ENCODE measurements around the gene B3GNT4.
"Not testable (repeated sequence)": the region's sequence is repeated elsewhere in the genome, so short reads cannot be mapped to it uniquely, and the experiment has no call there.

Gene B3GNT4

GRCh38 chr12:122203301-122204166 is at the start of gene B3GNT4:
B3GNT4 (plus strand) TSS chr12:122203709; CDS start chr12:122204619, 910 bp downstream.
- peak; percentile 31 to 53 (median 53) for DNase-seq (ENCODE audit: low read depth in 2 of 3, low spot score in 1 of 3)

GRCh38 chr12:122155705-122156104 is 47.8 kb upstream of the B3GNT4 start:
- no peak for DNase-seq (ENCODE audit: low read depth in 2 of 3, low spot score in 1 of 3)

- DNase-seq (ENCODE audit: low read depth in 2 of 3, low spot score in 1 of 3) = no peak
Measured at GRCh38 chr12:122158700-122159285, 44.7 kb upstream of the B3GNT4 start.

DNA sequence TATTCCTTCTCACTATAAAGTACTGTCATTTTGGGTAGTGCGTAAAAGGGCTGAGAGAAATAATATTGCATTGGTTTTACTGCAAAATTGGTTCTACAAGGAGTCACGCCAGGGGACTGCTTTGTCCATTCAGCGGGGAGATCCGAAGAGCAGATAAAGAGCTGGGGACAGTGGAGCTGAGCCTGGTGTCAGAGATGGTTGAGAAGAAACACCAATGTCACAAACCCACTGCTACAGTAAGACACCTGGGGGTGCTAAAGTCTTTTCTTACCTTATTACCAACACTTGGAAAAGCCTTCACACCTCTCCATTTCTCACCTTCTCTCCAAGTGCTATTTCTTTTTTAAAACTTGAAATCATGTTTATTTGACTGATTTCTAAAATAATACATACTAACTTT is 43.6 kb upstream of the B3GNT4 start:
- no peak for DNase-seq (ENCODE audit: low read depth in 2 of 3, low spot score in 1 of 3)

DNA sequence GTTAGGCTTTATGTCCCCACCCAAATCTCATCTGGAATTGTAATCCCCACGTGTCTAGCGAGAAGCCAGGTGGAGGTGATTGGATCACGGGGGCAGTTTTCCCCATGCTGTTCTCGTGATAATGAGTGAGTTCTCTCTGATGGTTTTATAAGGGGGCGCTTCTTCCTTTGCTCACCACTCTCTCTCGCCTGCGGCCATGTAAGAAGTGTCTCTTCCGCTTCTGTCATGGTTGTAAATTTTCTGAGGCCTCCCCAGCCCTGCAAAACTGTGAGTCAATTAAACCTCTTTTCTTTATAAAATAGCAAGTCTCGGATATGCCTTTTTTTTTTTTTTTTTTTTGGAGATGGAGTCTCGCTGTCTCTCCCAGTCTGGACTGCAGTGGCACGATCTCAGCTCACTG is 42.7 kb upstream of the B3GNT4 start:
- DNase-seq (ENCODE audit: low read depth in 2 of 3, low spot score in 1 of 3) = no peak

- DNase-seq (ENCODE audit: low read depth in 2 of 3, low spot score in 1 of 3) = no peak
Measured at GRCh38 chr12:122161682-122162081, 41.8 kb upstream of the B3GNT4 start.

GRCh38 chr12:122162976-122163375 is 40.5 kb upstream of the B3GNT4 start:
- no peak for DNase-seq (ENCODE audit: low read depth in 2 of 3, low spot score in 1 of 3)

- peak in 2 of 3 donors; percentile 30 to 64 for DNase-seq (ENCODE audit: low read depth in 2 of 3, low spot score in 1 of 3)
Measured at GRCh38 chr12:122166422-122167349, 36.8 kb upstream of the B3GNT4 start.

- no peak for DNase-seq (ENCODE audit: low read depth in 2 of 3, low spot score in 1 of 3)
Measured at GRCh38 chr12:122167356-122167925, 36.1 kb upstream of the B3GNT4 start.

DNA sequence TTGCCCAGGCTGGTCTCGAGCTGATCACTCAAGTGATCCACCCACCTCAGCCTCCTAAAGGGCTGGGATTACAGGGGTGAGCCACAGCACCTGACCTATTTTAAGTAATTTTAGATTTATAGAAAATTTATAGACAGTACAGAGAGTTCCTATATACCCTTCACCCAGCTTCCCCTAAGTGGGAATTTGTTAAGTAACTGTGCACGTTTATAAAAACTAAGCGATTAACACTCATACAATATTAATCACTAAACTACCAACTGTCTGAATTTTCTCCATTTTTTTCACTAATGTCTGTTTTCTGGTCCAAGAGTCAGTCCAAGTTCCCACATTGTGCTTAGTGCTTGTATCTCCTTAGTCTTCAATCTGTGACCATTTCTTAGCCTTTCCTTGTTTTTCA is 35.0 kb upstream of the B3GNT4 start:
- DNase-seq (ENCODE audit: low read depth in 2 of 3, low spot score in 1 of 3) = no peak

DNA sequence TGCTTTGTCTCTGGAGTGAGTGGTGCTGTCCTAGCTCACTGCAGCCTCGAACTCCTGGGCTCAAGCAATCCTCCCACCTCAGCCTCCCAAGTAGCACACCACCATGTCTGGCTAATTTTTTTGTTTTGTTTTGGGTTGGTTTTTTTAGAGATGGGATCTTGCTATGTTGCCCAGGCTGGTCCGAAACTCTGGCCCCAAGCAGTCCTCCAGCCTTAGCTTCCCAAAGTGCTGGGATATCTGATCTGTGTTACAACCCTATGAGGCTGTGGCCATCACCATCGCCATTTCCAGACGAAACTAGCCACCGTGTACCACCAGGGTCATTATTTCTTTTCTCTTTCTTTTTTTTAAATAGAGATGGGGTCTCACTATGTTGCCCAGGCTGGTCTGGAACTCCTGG is 32.1 kb upstream of the B3GNT4 start:
- DNase-seq (ENCODE audit: low read depth in 2 of 3, low spot score in 1 of 3) = no peak

- DNase-seq (ENCODE audit: low read depth in 2 of 3, low spot score in 1 of 3) = no peak
Measured at GRCh38 chr12:122172262-122172939, 31.1 kb upstream of the B3GNT4 start.

GRCh38 chr12:122174155-122174845 is 29.2 kb upstream of the B3GNT4 start, which contains the start of gene IL31:
IL31 (minus strand) TSS chr12:122174221; CDS start chr12:122174172, 49 bp downstream.
- no peak for DNase-seq (ENCODE audit: low read depth in 2 of 3, low spot score in 1 of 3)

DNA sequence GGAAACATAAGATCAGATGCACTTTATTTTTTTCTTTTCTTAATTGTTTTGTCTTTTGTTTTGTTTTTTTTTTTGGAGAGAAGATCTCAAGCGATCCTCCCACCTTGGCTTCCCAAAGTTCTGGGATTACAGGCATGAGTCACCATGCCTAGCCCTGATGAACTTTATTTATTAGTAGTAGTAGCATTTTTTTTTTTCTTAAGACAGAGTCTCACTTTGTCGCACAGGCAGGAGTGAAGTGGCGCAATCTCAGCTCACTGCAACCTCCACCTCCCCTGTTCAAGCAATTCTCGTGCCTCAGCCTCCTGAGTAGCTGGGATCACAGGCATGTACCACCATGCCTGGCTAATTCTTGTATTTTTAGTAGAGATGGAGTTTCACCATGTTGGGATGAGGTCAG is 27.0 kb upstream of the B3GNT4 start:
- not testable (repeated sequence) for DNase-seq (ENCODE audit: low read depth in 2 of 3, low spot score in 1 of 3)

DNA sequence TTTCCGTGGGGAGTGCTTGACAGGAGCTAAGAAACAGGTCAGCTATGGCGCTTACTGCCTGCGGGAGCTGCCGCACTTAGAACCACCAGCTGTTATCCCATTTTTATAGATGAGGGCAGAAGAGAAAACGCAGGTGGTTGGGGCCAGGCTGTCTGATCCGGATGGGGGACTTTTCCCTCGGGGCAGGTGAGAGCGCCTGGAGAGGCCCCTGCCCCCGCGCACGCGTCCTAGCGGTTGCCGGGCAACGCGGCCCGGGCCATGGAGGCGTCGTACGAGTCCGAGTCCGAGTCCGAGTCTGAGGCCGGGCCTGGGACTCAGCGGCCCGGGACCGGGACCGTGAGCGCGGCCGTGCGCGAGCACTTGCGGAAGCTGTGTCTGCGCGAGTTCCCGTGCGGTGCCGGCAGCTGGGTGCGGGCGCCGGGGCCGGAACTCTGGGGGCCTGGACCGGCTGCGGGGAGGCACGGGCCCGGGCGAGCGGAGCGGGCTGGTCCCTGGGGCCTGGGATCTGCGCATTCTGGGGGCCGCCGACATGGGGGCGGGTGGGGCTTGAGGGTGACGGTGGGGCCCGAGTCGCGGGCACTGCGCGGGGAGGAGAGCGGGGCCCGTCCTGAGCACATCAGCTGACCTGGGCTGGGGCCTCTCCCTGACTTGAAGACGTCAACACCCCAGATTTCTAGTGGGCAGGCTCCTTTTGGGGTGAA is 20.5 kb upstream of the B3GNT4 start, which contains the start of gene LRRC43:
Gene LRRC43 (plus strand): TSS at position 237 of the 701 bp plus-strand sequence. CDS start 22 bp downstream, at position 259.
- DNase-seq (ENCODE audit: low read depth in 2 of 3, low spot score in 1 of 3) = no peak

GRCh38 chr12:122183588-122183940 is 19.9 kb upstream of the B3GNT4 start:
- no peak for DNase-seq (ENCODE audit: low read depth in 2 of 3, low spot score in 1 of 3)

DNA sequence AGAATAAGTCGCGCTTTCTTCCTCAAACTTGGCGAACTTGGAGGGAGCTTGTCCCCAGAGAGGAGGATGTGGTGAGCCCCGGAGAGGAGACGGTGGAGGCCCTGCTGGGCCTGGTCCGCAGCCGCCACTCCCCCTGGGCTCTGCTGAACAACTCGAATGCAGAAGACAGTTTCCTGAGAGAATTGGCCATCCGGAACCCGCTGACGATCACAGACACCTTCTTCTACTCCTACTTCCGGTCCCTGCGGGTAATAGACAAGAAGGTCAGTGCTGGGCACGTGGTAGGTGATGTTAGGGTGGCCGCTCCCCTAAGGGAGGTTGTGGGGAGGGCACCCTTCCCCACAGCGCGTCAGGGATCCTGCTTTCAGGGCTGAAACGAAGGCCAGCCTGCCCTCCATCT is 19.0 kb upstream of the B3GNT4 start:
- DNase-seq (ENCODE audit: low read depth in 2 of 3, low spot score in 1 of 3) = no peak

GRCh38 chr12:122185079-122185478 is 18.4 kb upstream of the B3GNT4 start:
- DNase-seq (ENCODE audit: low read depth in 2 of 3, low spot score in 1 of 3) = no peak

- DNase-seq (ENCODE audit: low read depth in 2 of 3, low spot score in 1 of 3) = no peak
Measured at GRCh38 chr12:122185494-122186082, 17.9 kb upstream of the B3GNT4 start.
